H1 (cell line): ENCODE data around the gene ACSL6. TPM values are rescaled to one million over a fixed set of nuclear protein-coding genes. Genes with fewer than 3 reads are reported as not detected.

Experiments
- CTCF ChIA-PET: fragments of 300-600 bp; sonication (Branson Sonifier 250); formaldehyde crosslinking; loops from one replicate; lab custom pipeline; 2021; ENCODE audit not compliant: partially characterized antibody; lab: Charles Lee
- POLR2A ChIA-PET: fragments of 300-600 bp; sonication (Branson Sonifier 250); formaldehyde crosslinking; loops from one replicate; lab custom pipeline; 2021; ENCODE audit warnings: inconsistent platforms; ENCODE audit not compliant: partially characterized antibody; lab: Charles Lee
- DNase-seq, 2 experiments: peaks; one replicate each; pipeline versions ENCODE4 v3.0.0 to v3.0.0-alpha.2; 2010 to 2022; ENCODE audit warnings: low spot score in 2 of 2, low read depth in 1 of 2, mixed read lengths in 1 of 2
- FAIRE-seq: peaks from 2 replicates; lab custom pipeline; 2011; peaks lifted over from hg19 to GRCh38; lab: Jason Lieb, UNC
- H2AFZ ChIP-seq: 2 replicates; pipeline ENCODE4 v1.8.1; 2012; ENCODE audit warnings: low read length, inconsistent platforms
- H2AK5ac ChIP-seq: 2 replicates; pipeline ENCODE4 v1.6.1; 2013; ENCODE audit warnings: low read depth, low read length
- H2BK120ac ChIP-seq: replicated peaks from 2 replicates; pipeline ENCODE3; 2013; ENCODE audit warnings: low read depth, low read length, inconsistent platforms
- H2BK12ac ChIP-seq: 2 replicates; pipeline ENCODE4 v1.6.1; 2013; ENCODE audit warnings: low read depth, low read length
- H2BK15ac ChIP-seq: 2 replicates; pipeline ENCODE4 v1.6.1; 2013; ENCODE audit warnings: low read length
- H2BK20ac ChIP-seq: 2 replicates; pipeline ENCODE4 v1.6.1; 2013; ENCODE audit warnings: low read length
- H2BK5ac ChIP-seq: 2 replicates; pipeline ENCODE4 v1.6.1; 2013; ENCODE audit warnings: low read depth, low read length
- H3K14ac ChIP-seq: 2 replicates; pipeline ENCODE4 v1.6.1; 2013; ENCODE audit warnings: inconsistent platforms; ENCODE audit not compliant: insufficient read length
- H3K18ac ChIP-seq: 2 replicates; pipeline ENCODE4 v1.6.1; 2013; ENCODE audit warnings: low read length; ENCODE audit errors: extremely low read depth
- H3K23ac ChIP-seq: 2 replicates; pipeline ENCODE4 v1.6.1; 2013; ENCODE audit warnings: inconsistent platforms; ENCODE audit not compliant: insufficient read length
- H3K23me2 ChIP-seq: 2 replicates; pipeline ENCODE4 v1.6.1; 2013; ENCODE audit warnings: low read depth, low read length
- H3K27ac ChIP-seq: 2 replicates; pipeline ENCODE4 v1.6.1; 2011; ENCODE audit warnings: low read depth, low read length, inconsistent platforms
- H3K27me3 ChIP-seq, 4 experiments: replicated peaks in 1 of 4; 1 replicate in 1 of 4; 2 replicates in 3 of 4; pipeline versions ENCODE4 v1.6.1 to v1.8.1; 2011 to 2013; ENCODE audit warnings: low read length in 3 of 4, mild to moderate bottlenecking in 3 of 4, inconsistent platforms in 2 of 4, mixed read lengths in 2 of 4, moderate library complexity in 1 of 4; ENCODE audit not compliant: control insufficient read depth in 3 of 4, insufficient read depth in 3 of 4; ENCODE audit errors: extremely low read depth in 1 of 4
- H3K36me3 ChIP-seq, 4 experiments: 2 replicates each; pipeline versions ENCODE4 v1.6.1 to v1.8.1; 2011 to 2013; ENCODE audit warnings: mild to moderate bottlenecking in 4 of 4, low read length in 3 of 4, moderate library complexity in 2 of 4, control low read depth in 1 of 4, inconsistent platforms in 1 of 4; ENCODE audit not compliant: insufficient read depth in 4 of 4, control insufficient read depth in 2 of 4
- H3K4ac ChIP-seq: replicated peaks from 2 replicates; pipeline ENCODE3; 2013; ENCODE audit warnings: low read length, low read depth, mixed read lengths, inconsistent platforms; ENCODE audit not compliant: insufficient read length
- H3K4me1 ChIP-seq, 4 experiments: replicated peaks in 1 of 4; 1 replicate in 1 of 4; 2 replicates in 3 of 4; pipeline versions ENCODE4 v1.6.1 to v1.8.1; 2011 to 2013; ENCODE audit warnings: low read length in 3 of 4, inconsistent platforms in 2 of 4, mixed read lengths in 1 of 4; ENCODE audit not compliant: insufficient read depth in 4 of 4, control insufficient read depth in 3 of 4
- H3K4me2 ChIP-seq, 2 experiments: 2 replicates each; pipeline versions ENCODE4 v1.6.1 to v1.8.1; 2011 to 2013; ENCODE audit warnings: low read depth in 2 of 2, low read length in 2 of 2, control low read depth in 1 of 2, inconsistent platforms in 1 of 2, mild to moderate bottlenecking in 1 of 2; ENCODE audit not compliant: insufficient read depth in 1 of 2
- H3K4me3 ChIP-seq, 4 experiments: fragments of 200-600, 300-600 bp in 1 of 4; sonication (generic), shearing (Covaris generic), sonication (Bioruptor Twin) in 1 of 4; 2 replicates each; pipeline versions ENCODE4 v1.5.1 to v1.8.1; 2011 to 2016; ENCODE audit warnings: low read length in 4 of 4, low read depth in 3 of 4, control low read depth in 2 of 4, inconsistent platforms in 2 of 4, mild to moderate bottlenecking in 2 of 4, mixed read lengths in 1 of 4, moderate library complexity in 1 of 4; ENCODE audit not compliant: insufficient read depth in 2 of 4; ENCODE audit errors: extremely low read depth in 1 of 4
- H3K56ac ChIP-seq: replicated peaks from 2 replicates; pipeline ENCODE3; 2013; ENCODE audit warnings: low read depth, mild to moderate bottlenecking, mixed read lengths, low read length, inconsistent platforms; ENCODE audit not compliant: insufficient read length
- H3K79me1 ChIP-seq: 2 replicates; pipeline ENCODE4 v1.6.1; 2013; ENCODE audit warnings: low read depth, low read length, control low read depth
- H3K79me2 ChIP-seq, 2 experiments: 2 replicates each; pipeline versions ENCODE4 v1.6.1 to v1.8.1; 2012 to 2013; ENCODE audit warnings: low read length in 2 of 2, mild to moderate bottlenecking in 2 of 2, inconsistent platforms in 1 of 2; ENCODE audit not compliant: insufficient read depth in 2 of 2, control insufficient read depth in 1 of 2
- H3K9ac ChIP-seq, 4 experiments: replicated peaks in 1 of 4; 1 replicate in 1 of 4; 2 replicates in 3 of 4; pipeline versions ENCODE4 v1.6.1 to v1.8.1; 2011 to 2013; ENCODE audit warnings: low read depth in 3 of 4, low read length in 3 of 4, control low read depth in 2 of 4, mild to moderate bottlenecking in 2 of 4, moderate library complexity in 2 of 4, inconsistent platforms in 1 of 4; ENCODE audit errors: extremely low read depth in 1 of 4
- H3K9me3 ChIP-seq, 2 experiments: 2 replicates each; pipeline versions ENCODE4 v1.6.1 to v1.8.1; 2012 to 2013; ENCODE audit warnings: mild to moderate bottlenecking in 2 of 2, moderate library complexity in 2 of 2, control low read depth in 1 of 2, inconsistent platforms in 1 of 2, low read depth in 1 of 2, low read length in 1 of 2, mixed read lengths in 1 of 2; ENCODE audit not compliant: insufficient read depth in 2 of 2
- H4K20me1 ChIP-seq, 2 experiments: replicated peaks in 1 of 2; 2 replicates each; pipeline versions ENCODE3 to v1.8.1; 2011 to 2013; ENCODE audit warnings: inconsistent platforms in 2 of 2, low read length in 2 of 2, mild to moderate bottlenecking in 1 of 2; ENCODE audit not compliant: insufficient read depth in 2 of 2, control insufficient read depth in 1 of 2
- H4K5ac ChIP-seq: 2 replicates; pipeline ENCODE4 v1.6.1; 2013; ENCODE audit warnings: low read length, low read depth, mixed read lengths, inconsistent platforms; ENCODE audit not compliant: insufficient read length
- H4K8ac ChIP-seq: 2 replicates; pipeline ENCODE4 v1.8.0; 2013; ENCODE audit warnings: mild to moderate bottlenecking, moderate library complexity, low read length, inconsistent platforms; ENCODE audit not compliant: insufficient read depth; ENCODE audit errors: extremely low read depth
- H4K91ac ChIP-seq: replicated peaks from 2 replicates; pipeline ENCODE3; 2013; ENCODE audit warnings: low read length, mixed read lengths, inconsistent platforms; ENCODE audit not compliant: insufficient read length
- BACH1 ChIP-seq: IDR thresholded peaks from 2 replicates; pipeline ENCODE4 v1.6.1; 2012; ENCODE audit warnings: low read length, improper control_type of control experiment
- BCL11A ChIP-seq, 2 experiments: IDR thresholded peaks; one replicate each; pipeline ENCODE4 v1.6.1; 2011; ENCODE audit warnings: low read depth in 2 of 2, low read length in 2 of 2, mild to moderate bottlenecking in 2 of 2
- CEBPB ChIP-seq: IDR thresholded peaks from 2 replicates; pipeline ENCODE4 v1.6.1; 2012; ENCODE audit warnings: low read depth, low read length
- E2F6 ChIP-seq: IDR thresholded peaks from 2 replicates; pipeline ENCODE4 v1.6.1; 2012; ENCODE audit warnings: inconsistent platforms
- GTF2F1 ChIP-seq: IDR thresholded peaks from 2 replicates; pipeline ENCODE4 v1.6.1; 2012; ENCODE audit warnings: low read depth, low read length, improper control_type of control experiment, borderline replicate concordance
- HDAC2 ChIP-seq, 2 experiments: fragments of 300-600 bp in 1 of 2; sonication (generic) in 1 of 2; IDR thresholded peaks; 2 replicates each; pipeline ENCODE4 v1.6.1; 2011 to 2012; ENCODE audit warnings: low read depth in 2 of 2, low read length in 2 of 2, mild to moderate bottlenecking in 2 of 2, moderate library complexity in 2 of 2, borderline replicate concordance in 1 of 2, inconsistent platforms in 1 of 2
- JUN ChIP-seq: IDR thresholded peaks from 2 replicates; pipeline ENCODE4 v1.6.1; 2011; ENCODE audit warnings: low read depth, mild to moderate bottlenecking, improper control_type of control experiment, low read length
- KDM1A ChIP-seq: fragments of 200-600, 300-600 bp; sonication (generic); IDR thresholded peaks from 2 replicates; pipeline ENCODE4 v1.7.1; 2016; ENCODE audit warnings: mild to moderate bottlenecking, low read length, borderline replicate concordance
- POU5F1 ChIP-seq: IDR thresholded peaks from 2 replicates; pipeline ENCODE4 v1.6.1; 2011; ENCODE audit warnings: low read depth, mild to moderate bottlenecking, low read length, moderate library complexity
- RBBP5 ChIP-seq: IDR thresholded peaks from 2 replicates; pipeline ENCODE4 v1.7.1; 2012; ENCODE audit warnings: low read depth, mild to moderate bottlenecking, inconsistent platforms, low read length, moderate library complexity, borderline replicate concordance
- RXRA ChIP-seq: IDR thresholded peaks from 2 replicates; pipeline ENCODE4 v1.6.1; 2011; ENCODE audit warnings: low read depth, mild to moderate bottlenecking, low read length, moderate library complexity; ENCODE audit not compliant: insufficient read depth
- TAF7 ChIP-seq: optimal IDR thresholded peaks from 2 replicates; pipeline ENCODE3; 2011; ENCODE audit warnings: low read depth, mild to moderate bottlenecking, inconsistent platforms, low read length, moderate library complexity, borderline replicate concordance
- WGBS, 2 experiments: shearing (Covaris generic) in 1 of 2; methylation state at CpG; one replicate each; pipeline versions ENCODE4 v1.1.6 to v1.1.7; 2013 to 2015; ENCODE audit warnings: low lambda C conversion rate in 2 of 2, mixed read lengths in 2 of 2, inconsistent platforms in 1 of 2, low coverage in 1 of 2, missing lambda C conversion rate in 1 of 2; ENCODE audit not compliant: insufficient replicate concordance in 2 of 2, insufficient coverage in 1 of 2, insufficient read length in 1 of 2; ENCODE audit errors: extremely low coverage in 1 of 2, missing lambda C conversion rate in 1 of 2; 5-methylcytosine and 5-hydroxymethylcytosine counted together
- polyA plus RNA-seq, 7 experiments: library from polyadenylated mRNA; depleted of rRNA in 3 of 7; stranded (reverse) in 5 of 7; unstranded in 2 of 7; fragments of >200 nt in 5 of 7; fragments of 200-250 nt in 2 of 7; gene quantifications; 1 replicate in 5 of 7; 2 replicates in 1 of 7; 4 replicates in 1 of 7; pipeline versions ENCODE4 v1.2.1 to v1.2.3, GENCODE V29; 2011 to 2013; ENCODE audit warnings: missing spikeins in 2 of 7, mixed read lengths in 2 of 7
- total RNA-seq: library from RNA; stranded (reverse); fragmentation: NEBNext Ultra II Directional; extraction: Animal tissue kit (Norgen Biotek cat#: 25700); gene quantifications from 2 replicates; pipeline ENCODE4 v1.2.1, GENCODE V29; 2021

The ACSL6 gene
- total and polyA plus RNA-seq, 2 of the 8 experiments (the other 6 are each of a cell fraction or from before 2014, with no cell fraction given): 2.3 to 2.4 TPM

GRCh38 chr5:131998431-131999040, 12.9 kb downstream of the ACSL6 start:
- H4K5ac ChIP-seq: no peak overlapping the region
- no peak for TF ChIP-seq CEBPB
- no peak for TF ChIP-seq TAF7
- TF ChIP-seq JUN: no peak
- no peak for TF ChIP-seq RXRA
- no peak for TF ChIP-seq BACH1
- TF ChIP-seq GTF2F1: no peak
- no peak for TF ChIP-seq E2F6
- TF ChIP-seq RBBP5: no peak
- TF ChIP-seq BCL11A (IDR thresholded peaks at IDR 0.05; ENCODE audit: low read depth in 2 of 2, low read length in 2 of 2): no peak
- no peak for TF ChIP-seq POU5F1
- no peak for TF ChIP-seq HDAC2 (IDR thresholded peaks at IDR 0.05; ENCODE audit: borderline replicate concordance in 1 of 2, low read depth in 2 of 2, low read length in 2 of 2)
- no peak for TF ChIP-seq KDM1A

More at GRCh38 chr5:131998431-131999040, 12.9 kb downstream of the ACSL6 start:
- H2AFZ ChIP-seq: no peak overlapping the region
- H3K23ac ChIP-seq: no peak overlapping the region
- POLR2A ChIA-PET: interaction anchor here (1.6 kb wide), 1 partner anchor 12 kb away, joined by 3 read pairs; no protein-coding TSS in a partner anchor
- H2BK5ac ChIP-seq: no peak overlapping the region
- H3K4me2 ChIP-seq: no peak overlapping the region
- no peak overlapping the region for H2BK120ac ChIP-seq
- H4K91ac ChIP-seq: no peak overlapping the region
- no peak overlapping the region for H3K4me3 ChIP-seq
- no peak overlapping the region for H3K14ac ChIP-seq
- no peaks in the 10 kb centered on the region for H3K23me2 ChIP-seq
- peaks cover 0 to 4% (median 0%) of the 10 kb centered on the region in 4 experiments; a peak in 2 of 7 replicates for H3K27me3 ChIP-seq
- H3K56ac ChIP-seq: no peak overlapping the region
- H3K79me1 ChIP-seq: no peaks in the 10 kb centered on the region
- H3K9me3 ChIP-seq: no peaks in the 10 kb centered on the region
- H3K36me3 ChIP-seq: no peaks in the 10 kb centered on the region
- no peak overlapping the region for H2BK12ac ChIP-seq
- no peak overlapping the region; the same call in 1 of the 2 replicates for H2AK5ac ChIP-seq
- no peak overlapping the region for H3K27ac ChIP-seq
- H2BK15ac ChIP-seq: no peak overlapping the region
- CTCF ChIA-PET: interaction anchor here (1.0 to 3.1 kb wide), 5 partner anchors 9 to 409 kb away, joined by 3 to 9 read pairs (median 4); partner anchors contain the start of gene ACSL6
- H4K20me1 ChIP-seq: no peaks in the 10 kb centered on the region
- WGBS, 2 experiments: 73% methylated on average over 4 of the region's 4 CpGs; no CpG with 5 or more reads in 1 of the 2 experiments
- no peak for DNase-seq
- no peak overlapping the region for H3K4ac ChIP-seq
- no peak overlapping the region for H2BK20ac ChIP-seq
- no peak overlapping the region for H4K8ac ChIP-seq
- H3K18ac ChIP-seq: no peak overlapping the region
- no peak for FAIRE-seq
- H3K4me1 ChIP-seq: peaks cover 6 to 33% (median 27%) of the 10 kb centered on the region in 4 experiments
- no peaks in the 10 kb centered on the region for H3K79me2 ChIP-seq
- no peak overlapping the region for H3K9ac ChIP-seq
